SK-N-SH (cell line): ENCODE data around the gene PCDHGB2. TPM values are rescaled to one million over a fixed set of nuclear protein-coding genes. Genes with fewer than 3 reads are reported as not detected.
A peak's percentile ranks its signal among the peaks of the same experiment; 100 is the strongest.

Source experiments
- CTCF ChIA-PET: fragments of 300-600, 350-600 bp; formaldehyde crosslinking; extraction: SDS; loops from one replicate; lab custom pipeline; 2021; lab: Yijun Ruan, JAX
- POLR2A ChIA-PET: fragments of 350-600 bp; sonication (Branson Sonifier 250); formaldehyde crosslinking; extraction: SDS; loops from one replicate; lab custom pipeline; 2020; ENCODE audit warnings: antibody characterized with exemption, inconsistent platforms; lab: Yijun Ruan, JAX
- DNase-seq: peaks from one replicate; pipeline ENCODE4 v3.0.0; 2012
- H2AFZ ChIP-seq: fragments of 200-600 bp; sonication (generic); 2 replicates; pipeline ENCODE4 v1.8.1; 2016; ENCODE audit warnings: antibody characterized with exemption, mild to moderate bottlenecking, low read depth
- H3F3A ChIP-seq: fragments of 200-600 bp; sonication (generic); replicated peaks from 2 replicates; pipeline ENCODE3; 2016; ENCODE audit warnings: antibody characterized with exemption, mild to moderate bottlenecking; ENCODE audit not compliant: insufficient read depth
- H3K27ac ChIP-seq, 2 experiments: fragments of 200-500 bp in 1 of 2; fragments of 200-600 bp in 1 of 2; sonication (Bioruptor generic) in 1 of 2; sonication (generic), shearing (Covaris generic) in 1 of 2; 2 replicates each; pipeline versions ENCODE4 v1.5.1 to v1.6.1; 2014 to 2016; ENCODE audit warnings: low read depth in 2 of 2, inconsistent platforms in 1 of 2, low read length in 1 of 2, mild to moderate bottlenecking in 1 of 2, mixed read lengths in 1 of 2
- H3K27me3 ChIP-seq: fragments of 200-600 bp; sonication (generic), shearing (Covaris generic); 2 replicates; pipeline ENCODE4 v1.6.1; 2016; ENCODE audit warnings: mixed run types; ENCODE audit not compliant: insufficient read depth
- H3K36me3 ChIP-seq, 2 experiments: fragments of 200-500 bp in 1 of 2; fragments of 200-600 bp in 1 of 2; sonication (Bioruptor generic) in 1 of 2; sonication (generic) in 1 of 2; replicated peaks in 1 of 2; 2 replicates each; pipeline versions ENCODE3 to v1.5.1; 2014 to 2016; ENCODE audit warnings: low read length in 1 of 2, mild to moderate bottlenecking in 1 of 2; ENCODE audit not compliant: insufficient read depth in 2 of 2, control insufficient read depth in 1 of 2
- H3K4me1 ChIP-seq, 2 experiments: fragments of 200-500 bp in 1 of 2; fragments of 200-600 bp in 1 of 2; sonication (Bioruptor generic) in 1 of 2; sonication (generic), shearing (Covaris generic) in 1 of 2; 2 replicates each; pipeline versions ENCODE4 v1.5.1 to v1.6.1; 2014 to 2016; ENCODE audit warnings: low read depth in 1 of 2, low read length in 1 of 2, mixed run types in 1 of 2; ENCODE audit not compliant: insufficient read depth in 2 of 2, control insufficient read depth in 1 of 2
- H3K4me2 ChIP-seq: fragments of 200-600 bp; sonication (generic), shearing (Covaris generic); 2 replicates; pipeline ENCODE4 v1.6.1; 2017; ENCODE audit warnings: mixed run types
- H3K4me3 ChIP-seq, 2 experiments: fragments of 200-500 bp in 1 of 2; fragments of 200-600 bp in 1 of 2; sonication (Bioruptor generic) in 1 of 2; sonication (generic), shearing (Covaris generic) in 1 of 2; 2 replicates each; pipeline versions ENCODE4 v1.5.1 to v1.8.1; 2014 to 2016; ENCODE audit warnings: low read depth in 2 of 2, inconsistent platforms in 1 of 2, low read length in 1 of 2, mild to moderate bottlenecking in 1 of 2, mixed read lengths in 1 of 2, moderate library complexity in 1 of 2
- H3K79me2 ChIP-seq: fragments of 200-600 bp; sonication (generic); 2 replicates; pipeline ENCODE4 v1.8.1; 2017; ENCODE audit warnings: mild to moderate bottlenecking; ENCODE audit not compliant: insufficient read depth
- H3K9ac ChIP-seq: fragments of 200-600 bp; sonication (generic); 2 replicates; pipeline ENCODE4 v1.6.1; 2017; ENCODE audit warnings: mixed run types
- H3K9me2 ChIP-seq: fragments of 200-600 bp; sonication (generic); 2 replicates; pipeline ENCODE4 v1.6.1; 2017; ENCODE audit warnings: mixed run types
- H3K9me3 ChIP-seq: fragments of 200-600 bp; sonication (generic); 2 replicates; pipeline ENCODE4 v1.6.1; 2017; ENCODE audit warnings: mixed run types, mild to moderate bottlenecking, moderate library complexity
- H4K20me1 ChIP-seq: fragments of 200-600 bp; sonication (generic); 2 replicates; pipeline ENCODE4 v1.6.1; 2017; ENCODE audit warnings: mild to moderate bottlenecking, mixed run types; ENCODE audit not compliant: insufficient read depth
- ELF1 ChIP-seq: IDR thresholded peaks from 2 replicates; pipeline ENCODE4 v1.4.0; 2012
- FOXJ3 ChIP-seq: sonication (generic); formaldehyde crosslinking; IDR thresholded peaks from 2 replicates; pipeline ENCODE4 v1.5.1; 2020; ENCODE audit warnings: mild to moderate bottlenecking, missing genetic modification reagents
- FOXM1 ChIP-seq: IDR thresholded peaks from 2 replicates; pipeline ENCODE4 v1.4.0; 2012; ENCODE audit warnings: low read depth, mild to moderate bottlenecking
- GATA2 ChIP-seq: sonication (generic); formaldehyde crosslinking; IDR thresholded peaks from 2 replicates; pipeline ENCODE4 v1.5.0; 2020; ENCODE audit warnings: mild to moderate bottlenecking, missing genetic modification reagents
- MXI1 ChIP-seq: IDR thresholded peaks from 2 replicates; pipeline ENCODE4 v1.6.1; 2012; ENCODE audit warnings: mild to moderate bottlenecking, low read depth, low read length, improper control_type of control experiment
- RAD21 ChIP-seq: IDR thresholded peaks from 2 replicates; pipeline ENCODE4 v1.6.1; 2012; ENCODE audit warnings: mild to moderate bottlenecking, low read length
- RFX5 ChIP-seq: IDR thresholded peaks from 2 replicates; pipeline ENCODE4 v1.6.1; 2012; ENCODE audit warnings: mild to moderate bottlenecking, improper control_type of control experiment, low read length
- RXRA ChIP-seq: IDR thresholded peaks from 2 replicates; pipeline ENCODE4 v1.4.0; 2012; ENCODE audit warnings: low read depth, mild to moderate bottlenecking, borderline replicate concordance
- SMC3 ChIP-seq: IDR thresholded peaks from 2 replicates; pipeline ENCODE4 v1.6.1; 2012; ENCODE audit warnings: low read depth, low read length, improper control_type of control experiment
- TAF1 ChIP-seq: IDR thresholded peaks from 2 replicates; pipeline ENCODE4 v1.6.1; 2012; ENCODE audit warnings: low read depth, mild to moderate bottlenecking, low read length, moderate library complexity, borderline replicate concordance
- TEAD4 ChIP-seq: IDR thresholded peaks from 2 replicates; pipeline ENCODE4 v1.4.0; 2012; ENCODE audit warnings: mild to moderate bottlenecking, borderline replicate concordance; ENCODE audit not compliant: insufficient read depth
- YY1 ChIP-seq: IDR thresholded peaks from 2 replicates; pipeline ENCODE4 v1.4.0; 2012; ENCODE audit warnings: low read depth, mild to moderate bottlenecking
- WGBS: methylation state at CpG from one replicate; pipeline ENCODE4 v1.1.6; 2017; ENCODE audit warnings: low lambda C conversion rate; 5-methylcytosine and 5-hydroxymethylcytosine counted together
- polyA plus RNA-seq, 3 experiments: library from polyadenylated mRNA; depleted of rRNA; stranded (reverse); fragments of >200 nt; gene quantifications; 2 replicates each; pipeline ENCODE4 v1.2.3, GENCODE V29; 2012
- TF ChIP-seq, protein P1 (sequence below): IDR thresholded peaks from 2 replicates; pipeline ENCODE4 v1.6.1; 2012; ENCODE audit warnings: mild to moderate bottlenecking, low read depth, low read length, moderate library complexity
- TF ChIP-seq, protein P2 (sequence below): fragments of 150-350 bp; IDR thresholded peaks from 2 replicates; pipeline ENCODE4 v1.6.1; 2016; ENCODE audit warnings: mild to moderate bottlenecking, low read depth, low read length

PCDHGB2 gene
- polyA plus RNA-seq, 1 of the 3 experiments (the other 2 are of a cell fraction), result 4.5 TPM

DNA sequence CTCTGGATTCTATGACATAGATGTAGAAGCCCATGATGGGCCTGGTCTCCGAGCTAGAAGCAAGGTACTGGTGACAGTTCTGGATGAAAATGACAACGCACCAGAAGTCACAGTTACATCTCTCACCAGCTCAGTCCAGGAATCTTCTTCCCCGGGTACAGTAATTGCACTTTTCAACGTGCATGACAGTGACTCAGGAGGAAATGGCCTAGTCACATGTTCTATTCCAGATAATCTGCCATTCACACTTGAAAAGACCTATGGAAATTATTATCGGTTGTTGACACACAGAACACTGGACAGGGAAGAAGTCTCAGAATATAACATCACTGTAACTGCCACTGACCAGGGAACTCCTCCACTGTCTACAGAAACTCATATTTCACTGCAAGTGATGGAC lies 3.7 kb upstream of the PCDHGB2 start:
- 40% methylated on average over 5 of the region's 5 CpGs for WGBS
- DNase-seq, result no peak

DNA sequence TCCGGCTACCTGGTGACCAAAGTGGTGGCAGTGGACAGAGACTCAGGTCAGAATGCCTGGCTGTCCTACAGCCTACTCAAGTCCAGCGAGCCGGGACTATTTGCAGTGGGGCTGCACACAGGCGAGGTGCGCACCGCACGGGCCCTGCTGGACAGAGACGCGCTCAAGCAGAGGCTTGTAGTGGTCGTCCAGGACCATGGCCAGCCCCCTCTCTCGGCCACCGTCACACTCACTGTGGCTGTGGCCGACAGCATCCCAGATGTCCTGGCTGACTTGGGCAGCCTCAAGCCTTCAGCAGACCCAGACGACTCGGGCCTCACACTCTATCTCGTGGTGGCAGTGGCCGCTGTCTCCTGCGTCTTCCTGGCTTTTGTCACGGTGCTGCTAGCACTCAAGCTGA lies 2.8 kb upstream of the PCDHGB2 start:
- Histone ChIP-seq H3K27me3 (no peaks in the 10 kb centered on the region), H3K4me1 (no peaks in the 10 kb centered on the region), H3F3A (no peaks in the 10 kb centered on the region), H3K36me3 (no peaks in the 10 kb centered on the region), H3K4me3 (no peak overlapping the region), H3K4me2 (no peak overlapping the region), H3K9ac (no peak overlapping the region), H2AFZ (no peak overlapping the region), H3K9me3 (no peaks in the 10 kb centered on the region; the same call in 1 of the 2 replicates), H3K27ac (no peak overlapping the region), H4K20me1 (no peaks in the 10 kb centered on the region), H3K79me2 (no peaks in the 10 kb centered on the region), H3K9me2 (no peaks in the 10 kb centered on the region)
- TF ChIP-seq, protein P1, sequence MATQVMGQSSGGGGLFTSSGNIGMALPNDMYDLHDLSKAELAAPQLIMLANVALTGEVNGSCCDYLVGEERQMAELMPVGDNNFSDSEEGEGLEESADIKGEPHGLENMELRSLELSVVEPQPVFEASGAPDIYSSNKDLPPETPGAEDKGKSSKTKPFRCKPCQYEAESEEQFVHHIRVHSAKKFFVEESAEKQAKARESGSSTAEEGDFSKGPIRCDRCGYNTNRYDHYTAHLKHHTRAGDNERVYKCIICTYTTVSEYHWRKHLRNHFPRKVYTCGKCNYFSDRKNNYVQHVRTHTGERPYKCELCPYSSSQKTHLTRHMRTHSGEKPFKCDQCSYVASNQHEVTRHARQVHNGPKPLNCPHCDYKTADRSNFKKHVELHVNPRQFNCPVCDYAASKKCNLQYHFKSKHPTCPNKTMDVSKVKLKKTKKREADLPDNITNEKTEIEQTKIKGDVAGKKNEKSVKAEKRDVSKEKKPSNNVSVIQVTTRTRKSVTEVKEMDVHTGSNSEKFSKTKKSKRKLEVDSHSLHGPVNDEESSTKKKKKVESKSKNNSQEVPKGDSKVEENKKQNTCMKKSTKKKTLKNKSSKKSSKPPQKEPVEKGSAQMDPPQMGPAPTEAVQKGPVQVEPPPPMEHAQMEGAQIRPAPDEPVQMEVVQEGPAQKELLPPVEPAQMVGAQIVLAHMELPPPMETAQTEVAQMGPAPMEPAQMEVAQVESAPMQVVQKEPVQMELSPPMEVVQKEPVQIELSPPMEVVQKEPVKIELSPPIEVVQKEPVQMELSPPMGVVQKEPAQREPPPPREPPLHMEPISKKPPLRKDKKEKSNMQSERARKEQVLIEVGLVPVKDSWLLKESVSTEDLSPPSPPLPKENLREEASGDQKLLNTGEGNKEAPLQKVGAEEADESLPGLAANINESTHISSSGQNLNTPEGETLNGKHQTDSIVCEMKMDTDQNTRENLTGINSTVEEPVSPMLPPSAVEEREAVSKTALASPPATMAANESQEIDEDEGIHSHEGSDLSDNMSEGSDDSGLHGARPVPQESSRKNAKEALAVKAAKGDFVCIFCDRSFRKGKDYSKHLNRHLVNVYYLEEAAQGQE, result peak; percentile 43; the same call in 1 of the 2 replicates
- TF ChIP-seq YY1 (no peak), MXI1 (no peak)
- DNase-seq, result no peak
- POLR2A ChIA-PET, result no interaction called here
- CTCF ChIA-PET, result no interaction called here
- 61% methylated on average over 16 of the region's 19 CpGs for WGBS

More for the DNA sequence above, 3.7 kb upstream of the PCDHGB2 start:
- TF ChIP-seq ELF1, result no peak
- TF ChIP-seq TAF1, result no peak
- no peak for TF ChIP-seq RAD21
- no peak for TF ChIP-seq RXRA
- TF ChIP-seq FOXJ3 (CRISPR knock-in tag), result no peak
- no peak for TF ChIP-seq TEAD4
- no peak for TF ChIP-seq SMC3
- no peak for TF ChIP-seq FOXM1
- TF ChIP-seq, protein P2, sequence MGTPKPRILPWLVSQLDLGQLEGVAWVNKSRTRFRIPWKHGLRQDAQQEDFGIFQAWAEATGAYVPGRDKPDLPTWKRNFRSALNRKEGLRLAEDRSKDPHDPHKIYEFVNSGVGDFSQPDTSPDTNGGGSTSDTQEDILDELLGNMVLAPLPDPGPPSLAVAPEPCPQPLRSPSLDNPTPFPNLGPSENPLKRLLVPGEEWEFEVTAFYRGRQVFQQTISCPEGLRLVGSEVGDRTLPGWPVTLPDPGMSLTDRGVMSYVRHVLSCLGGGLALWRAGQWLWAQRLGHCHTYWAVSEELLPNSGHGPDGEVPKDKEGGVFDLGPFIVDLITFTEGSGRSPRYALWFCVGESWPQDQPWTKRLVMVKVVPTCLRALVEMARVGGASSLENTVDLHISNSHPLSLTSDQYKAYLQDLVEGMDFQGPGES, result no peak
- TF ChIP-seq MXI1, result no peak
- TF ChIP-seq RFX5, result no peak
- no peak for TF ChIP-seq GATA2 (CRISPR knock-in tag)
- Histone ChIP-seq H3K4me3 (no peak overlapping the region), H3K79me2 (no peaks in the 10 kb centered on the region), H3F3A (no peaks in the 10 kb centered on the region), H3K4me2 (no peak overlapping the region), H4K20me1 (no peaks in the 10 kb centered on the region), H3K27ac (no peak overlapping the region), H3K36me3 (no peaks in the 10 kb centered on the region), H3K9me2 (no peaks in the 10 kb centered on the region), H2AFZ (no peak overlapping the region), H3K27me3 (no peaks in the 10 kb centered on the region), H3K4me1 (no peaks in the 10 kb centered on the region), H3K9ac (no peak overlapping the region), H3K9me3 (no peaks in the 10 kb centered on the region)
- CTCF ChIA-PET, result interaction anchor here (0.6 to 1.7 kb wide), 6 partner anchors 9 to 211 kb away, joined by 3 to 8 read pairs (median 4); no protein-coding TSS in a partner anchor
- POLR2A ChIA-PET, result no interaction called here
